Epithelial cell of proximal tubule (primary cell): ENCODE measurements around the gene AKT3. TPM values are rescaled to one million over a fixed set of nuclear protein-coding genes. Genes with fewer than 3 reads are reported as not detected.

ENCODE experiments used
- DNase-seq: peaks from one replicate; pipeline ENCODE4 v3.0.0-alpha.2; 2011; ENCODE audit warnings: low read depth
- H3K4me3 ChIP-seq: 2 replicates; pipeline ENCODE4 v1.5.1; 2011; ENCODE audit warnings: low read depth, mild to moderate bottlenecking, low read length
- total RNA-seq: library from RNA; depleted of rRNA; stranded (reverse); fragments of >200 nt; gene quantifications from 2 replicates; pipeline ENCODE4 v1.2.3, GENCODE V29; 2015
- TF ChIP-seq, protein P1 (sequence below): conservative IDR thresholded peaks from 2 replicates; pipeline ENCODE4 v1.5.1; 2012; ENCODE audit warnings: low read depth, mild to moderate bottlenecking, low read length

Gene AKT3
- total RNA-seq, 1 donor from 2014 or later = 12.2 TPM

DNA sequence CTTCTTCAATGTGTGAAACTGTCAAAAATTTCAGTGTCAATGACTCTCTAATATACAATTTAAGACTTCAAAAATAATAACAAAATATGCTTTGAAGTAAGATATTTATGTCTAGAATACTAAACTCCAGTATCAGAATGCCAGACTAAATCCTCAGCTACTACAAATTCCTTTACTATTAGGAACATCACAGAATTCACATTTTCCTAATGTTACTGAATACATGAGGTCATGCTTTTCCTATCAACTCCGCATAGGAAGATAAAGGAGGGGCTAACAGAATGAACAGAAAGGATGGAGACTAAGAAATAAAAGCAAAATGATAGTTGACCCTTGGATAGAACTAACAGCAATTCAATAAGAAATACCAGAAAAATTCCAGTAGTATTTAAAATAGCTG, 301.5 kb downstream of the AKT3 start:
- H3K4me3 ChIP-seq = no peak overlapping the region
- TF ChIP-seq, protein P1, sequence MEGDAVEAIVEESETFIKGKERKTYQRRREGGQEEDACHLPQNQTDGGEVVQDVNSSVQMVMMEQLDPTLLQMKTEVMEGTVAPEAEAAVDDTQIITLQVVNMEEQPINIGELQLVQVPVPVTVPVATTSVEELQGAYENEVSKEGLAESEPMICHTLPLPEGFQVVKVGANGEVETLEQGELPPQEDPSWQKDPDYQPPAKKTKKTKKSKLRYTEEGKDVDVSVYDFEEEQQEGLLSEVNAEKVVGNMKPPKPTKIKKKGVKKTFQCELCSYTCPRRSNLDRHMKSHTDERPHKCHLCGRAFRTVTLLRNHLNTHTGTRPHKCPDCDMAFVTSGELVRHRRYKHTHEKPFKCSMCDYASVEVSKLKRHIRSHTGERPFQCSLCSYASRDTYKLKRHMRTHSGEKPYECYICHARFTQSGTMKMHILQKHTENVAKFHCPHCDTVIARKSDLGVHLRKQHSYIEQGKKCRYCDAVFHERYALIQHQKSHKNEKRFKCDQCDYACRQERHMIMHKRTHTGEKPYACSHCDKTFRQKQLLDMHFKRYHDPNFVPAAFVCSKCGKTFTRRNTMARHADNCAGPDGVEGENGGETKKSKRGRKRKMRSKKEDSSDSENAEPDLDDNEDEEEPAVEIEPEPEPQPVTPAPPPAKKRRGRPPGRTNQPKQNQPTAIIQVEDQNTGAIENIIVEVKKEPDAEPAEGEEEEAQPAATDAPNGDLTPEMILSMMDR = no peak
- DNase-seq = no peak

DNA sequence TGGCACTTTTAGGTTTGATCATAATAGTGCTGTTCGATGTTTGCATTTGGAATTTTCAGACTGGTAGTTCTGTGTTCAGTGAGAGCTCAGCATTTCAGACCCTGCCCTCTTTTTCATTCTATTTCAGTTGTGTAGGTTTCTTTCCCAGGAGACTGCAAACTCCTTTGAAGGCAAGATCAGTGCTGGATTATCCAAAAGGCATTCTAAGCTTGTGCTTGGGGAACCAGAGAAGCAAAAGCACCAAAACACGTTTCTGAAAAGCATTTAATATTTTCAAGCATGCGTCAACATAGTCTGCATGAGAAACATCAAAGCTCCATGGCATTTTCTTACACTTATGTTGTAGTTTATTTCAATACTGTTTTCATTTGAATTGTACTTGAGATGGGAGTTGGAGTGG, 302.2 kb downstream of the AKT3 start:
- TF ChIP-seq, protein P1 = no peak
- no peak overlapping the region for H3K4me3 ChIP-seq
- DNase-seq = no peak

GRCh38 chr1:243546457-243546856, 303.6 kb downstream of the AKT3 start:
- TF ChIP-seq, protein P1 = no peak
- DNase-seq = no peak
- H3K4me3 ChIP-seq = no peak overlapping the region

DNA sequence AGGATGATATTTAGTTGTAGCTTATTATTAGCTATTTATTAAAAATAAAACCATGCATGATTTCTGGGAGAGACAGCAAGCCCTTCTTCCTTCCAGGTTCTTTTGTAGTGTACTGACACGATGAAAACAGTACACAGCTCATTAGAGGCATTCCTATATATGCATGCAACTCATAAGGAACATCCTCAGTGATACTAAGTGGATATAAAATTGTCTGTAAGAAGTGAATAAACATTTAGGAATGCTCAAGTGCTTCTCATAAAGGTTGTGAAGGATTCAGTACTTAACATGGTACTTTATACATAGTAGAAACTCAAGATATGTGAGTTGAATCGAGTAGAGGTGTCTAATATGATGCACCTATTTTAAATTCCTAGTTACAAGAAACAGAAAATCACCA, 306.5 kb downstream of the AKT3 start:
- no peak overlapping the region for H3K4me3 ChIP-seq
- no peak for DNase-seq
- TF ChIP-seq, protein P1 = no peak

DNA sequence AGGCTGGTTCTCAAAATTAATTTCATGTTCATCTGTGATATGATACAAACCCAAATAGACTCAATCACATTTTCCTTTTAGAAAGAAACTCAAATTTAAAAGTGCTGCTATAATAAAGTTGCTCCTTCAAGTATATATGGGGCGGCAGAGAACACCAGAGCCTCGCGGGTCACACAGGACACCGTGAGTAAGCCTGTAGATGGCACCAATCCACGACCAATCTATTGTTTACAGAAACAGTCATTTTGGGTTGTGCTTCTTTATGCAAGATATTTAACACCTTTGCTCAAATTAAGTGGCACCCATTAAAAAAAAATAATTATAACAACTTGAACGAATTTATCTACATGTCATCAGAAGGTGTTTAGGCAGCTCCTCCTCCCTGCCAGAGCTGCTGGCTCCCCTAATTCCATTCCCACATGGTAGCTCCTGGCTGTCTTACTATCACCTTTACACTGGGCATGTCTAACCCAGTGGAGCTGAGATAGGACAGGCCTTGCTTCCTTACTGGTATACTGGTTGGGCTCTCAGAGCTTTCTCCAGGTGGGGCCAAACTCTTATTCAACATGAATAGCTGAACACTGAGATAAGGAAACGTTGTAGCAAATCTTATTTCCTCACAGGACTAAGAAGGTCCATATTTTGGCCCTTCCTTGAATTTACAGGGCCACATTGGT, 307.2 kb downstream of the AKT3 start:
- H3K4me3 ChIP-seq = no peak overlapping the region
- DNase-seq = no peak
- TF ChIP-seq, protein P1 = no peak

DNA sequence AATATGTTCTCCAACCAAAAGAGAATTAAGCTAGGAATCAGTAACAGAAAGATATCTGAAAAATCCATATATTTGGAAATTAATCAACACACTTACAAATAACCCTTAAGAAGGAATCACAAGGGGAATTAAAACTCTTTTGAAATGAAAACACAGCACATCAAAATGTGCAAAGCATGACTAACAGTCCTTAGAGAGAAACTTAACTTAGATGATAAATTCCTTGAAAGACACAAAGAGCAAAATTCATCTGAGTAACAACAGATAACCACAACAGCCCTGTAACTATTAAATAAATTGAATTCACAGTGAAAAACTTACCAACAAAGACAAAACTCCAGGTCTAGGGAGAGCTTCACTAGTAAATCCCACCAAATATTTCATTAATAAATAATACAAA, 310.4 kb downstream of the AKT3 start:
- no peak for DNase-seq
- H3K4me3 ChIP-seq = no peak overlapping the region
- TF ChIP-seq, protein P1 = no peak

DNA sequence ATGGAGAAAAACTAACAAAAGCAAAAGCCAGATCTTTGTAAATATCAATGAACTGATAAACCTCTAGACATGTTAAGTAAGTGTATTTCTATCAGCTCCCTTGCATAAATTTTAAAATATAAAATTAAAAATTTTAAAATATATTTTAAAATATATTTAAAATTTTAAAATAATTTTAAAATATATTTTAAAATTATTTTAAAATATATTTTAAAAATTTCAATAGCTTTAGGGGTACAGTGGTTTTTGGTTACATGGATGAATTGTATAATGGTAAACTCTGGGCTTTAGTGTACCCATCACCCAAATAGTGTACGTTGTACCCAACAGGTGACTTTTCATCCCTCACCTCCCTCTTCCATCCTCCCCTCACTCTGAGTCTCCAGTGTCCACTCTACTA, 315.0 kb downstream of the AKT3 start:
- TF ChIP-seq, protein P1 = no peak
- DNase-seq = no peak
- H3K4me3 ChIP-seq = no peak overlapping the region
